GM12878 (cell line): Measurements from ENCODE around the gene TMPRSS7. TPM values are rescaled to one million over a fixed set of nuclear protein-coding genes. Genes with fewer than 3 reads are reported as not detected.

ENCODE experiments used
- ATAC-seq: fragments of 200-7000 bp; cut with Tn5 transposase; 3 replicates; pipeline ENCODE4 v1.9.1; 2020; ENCODE audit warnings: mild to moderate bottlenecking, moderate library complexity
- BruUV-seq: library from RNA; stranded (reverse); fragments of 400-500 nt; replicated peaks from 2 replicates; lab custom pipeline; 2021; lab: Mats Ljungman, UMichigan
- CTCF ChIA-PET: fragments of 300-600 bp; sonication (Branson Sonifier 250); formaldehyde crosslinking; extraction: SDS; loops from one replicate; lab custom pipeline; 2021; ENCODE audit warnings: inconsistent platforms; lab: Yijun Ruan, JAX
- POLR2A ChIA-PET: fragments of 350-600 bp; formaldehyde crosslinking; extraction: SDS; loops from one replicate; lab custom pipeline; 2021; ENCODE audit warnings: inconsistent platforms; lab: Charles Lee
- RAD21 ChIA-PET: fragments of 300-600 bp; sonication (Branson Sonifier 250); formaldehyde crosslinking; loops from one replicate; lab custom pipeline; 2023; ENCODE audit warnings: antibody characterized with exemption; ENCODE audit not compliant: unreplicated experiment; lab: Charles Lee
- SMC1A ChIA-PET: fragments of 300-600 bp; sonication (Branson Sonifier 250); formaldehyde crosslinking; loops from one replicate; lab custom pipeline; 2023; ENCODE audit not compliant: unreplicated experiment, uncharacterized antibody; lab: Charles Lee
- DNase-seq: peaks from one replicate; pipeline ENCODE4 v3.0.0-alpha.2; 2011; ENCODE audit warnings: low read depth, low spot score
- FAIRE-seq: peaks from 3 replicates; lab custom pipeline; 2011; peaks lifted over from hg19 to GRCh38; lab: Jason Lieb, UNC
- H2AFZ ChIP-seq: 2 replicates; pipeline ENCODE4 v1.6.0; 2011; ENCODE audit warnings: low read depth, low read length, control low read depth; ENCODE audit not compliant: control insufficient read depth
- H3K27ac ChIP-seq: 2 replicates; pipeline ENCODE4 v1.5.1; 2011; ENCODE audit warnings: control low read depth; ENCODE audit not compliant: control insufficient read depth, insufficient read depth
- H3K27me3 ChIP-seq, 2 experiments: replicated peaks in 1 of 2; 2 replicates each; pipeline versions ENCODE4 v1.6.0 to v1.6.1; 2011; ENCODE audit warnings: low read length in 1 of 2; ENCODE audit not compliant: control insufficient read depth in 2 of 2, insufficient read depth in 2 of 2
- H3K36me3 ChIP-seq, 2 experiments: 2 replicates each; pipeline ENCODE4 v1.5.1; 2011; ENCODE audit warnings: low read length in 1 of 2; ENCODE audit not compliant: control insufficient read depth in 2 of 2, insufficient read depth in 2 of 2
- H3K4me1 ChIP-seq: 2 replicates; pipeline ENCODE4 v1.6.1; 2011; ENCODE audit warnings: mild to moderate bottlenecking, low read length, moderate library complexity, mixed read lengths; ENCODE audit not compliant: control insufficient read depth, insufficient read depth
- H3K4me2 ChIP-seq: 2 replicates; pipeline ENCODE4 v1.6.0; 2011; ENCODE audit warnings: control low read depth; ENCODE audit not compliant: control insufficient read depth, insufficient read depth
- H3K4me3 ChIP-seq: fragments of 200-600 bp; sonication (generic); 2 replicates; pipeline ENCODE4 v1.5.1; 2016
- H3K79me2 ChIP-seq: 2 replicates; pipeline ENCODE4 v1.6.0; 2011; ENCODE audit warnings: low read length; ENCODE audit not compliant: control insufficient read depth, insufficient read depth
- H3K9ac ChIP-seq: 2 replicates; pipeline ENCODE4 v1.8.0; 2011; ENCODE audit warnings: low read length, control low read depth, mixed read lengths; ENCODE audit not compliant: control insufficient read depth, insufficient read depth
- H3K9me3 ChIP-seq: replicated peaks from 3 replicates; pipeline ENCODE4 v1.5.1; 2011; ENCODE audit warnings: mild to moderate bottlenecking, low read length; ENCODE audit not compliant: control insufficient read depth, insufficient read depth
- H4K20me1 ChIP-seq: 2 replicates; pipeline ENCODE4 v1.6.0; 2011; ENCODE audit not compliant: control insufficient read depth, insufficient read depth
- ASH2L ChIP-seq: fragments of 300-600, 200-600 bp; sonication (generic); IDR thresholded peaks from 2 replicates; pipeline ENCODE4 v1.6.1; 2017; ENCODE audit warnings: low read depth, mild to moderate bottlenecking, borderline replicate concordance
- CREB1 ChIP-seq: IDR thresholded peaks from 2 replicates; pipeline ENCODE4 v1.6.1; 2012; ENCODE audit warnings: low read depth, mild to moderate bottlenecking, inconsistent platforms
- DPF2 ChIP-seq: fragments of 450-650 bp; IDR thresholded peaks from 2 replicates; pipeline ENCODE4 v1.6.1; 2017; ENCODE audit warnings: mild to moderate bottlenecking
- HDAC2 ChIP-seq: fragments of 200-600 bp; sonication (generic); IDR thresholded peaks from 2 replicates; pipeline ENCODE4 v1.6.1; 2017
- MEF2A ChIP-seq: IDR thresholded peaks from 2 replicates; pipeline ENCODE4 v1.6.1; 2011; ENCODE audit warnings: low read depth, mild to moderate bottlenecking, low read length, moderate library complexity; ENCODE audit not compliant: insufficient read depth
- MEF2B ChIP-seq: fragments of 450-650 bp; IDR thresholded peaks from 2 replicates; pipeline ENCODE4 v1.6.1; 2018; ENCODE audit warnings: mild to moderate bottlenecking, moderate library complexity; ENCODE audit not compliant: partially characterized antibody, poor library complexity, severe bottlenecking
- PAX5 ChIP-seq: IDR thresholded peaks from 2 replicates; pipeline ENCODE4 v1.6.1; 2011; ENCODE audit warnings: low read depth, low read length, borderline replicate concordance
- RBBP5 ChIP-seq: fragments of 200-600 bp; sonication (generic); conservative IDR thresholded peaks from 2 replicates; pipeline ENCODE4 v1.6.1; 2016
- SMARCA5 ChIP-seq: fragments of 450-650 bp; IDR thresholded peaks from 2 replicates; pipeline ENCODE4 v1.6.1; 2017; ENCODE audit warnings: mild to moderate bottlenecking
- SREBF2 ChIP-seq: IDR thresholded peaks from 2 replicates; pipeline ENCODE4 v1.6.1; 2012; ENCODE audit warnings: mild to moderate bottlenecking, low read length
- STAT3 ChIP-seq: IDR thresholded peaks from 2 replicates; pipeline ENCODE4 v1.6.1; 2011; ENCODE audit warnings: low read depth, low read length, improper control_type of control experiment
- TCF12 ChIP-seq: IDR thresholded peaks from 2 replicates; pipeline ENCODE4 v1.6.1; 2011; ENCODE audit warnings: low read depth, mild to moderate bottlenecking, low read length
- TCF3 ChIP-seq: IDR thresholded peaks from 2 replicates; pipeline ENCODE4 v1.6.1; 2012; ENCODE audit warnings: low read depth, mild to moderate bottlenecking, low read length, borderline replicate concordance; ENCODE audit not compliant: insufficient read depth
- ZNF622 ChIP-seq: fragments of 450-650 bp; IDR thresholded peaks from 2 replicates; pipeline ENCODE4 v1.6.1; 2017; ENCODE audit warnings: mild to moderate bottlenecking, inconsistent platforms
- WGBS: methylation state at CpG from one replicate; pipeline ENCODE4 v1.1.6; 2016; ENCODE audit warnings: low lambda C conversion rate; ENCODE audit not compliant: insufficient replicate concordance, insufficient coverage; ENCODE audit errors: missing lambda C conversion rate; 5-methylcytosine and 5-hydroxymethylcytosine counted together
- in situ Hi-C: fragments of 300-500 bp; cut with MboI; formaldehyde crosslinking; loops from 9 replicates; pipeline ENCODE4 v1.14.3; 2018; ENCODE audit warnings: mixed read lengths
- intact Hi-C: fragments of 100-400 bp; cut with micrococcal nuclease; formaldehyde crosslinking; loops from one replicate; pipeline ENCODE4 v1.14.2; 2022; ENCODE audit not compliant: unreplicated experiment
- polyA plus RNA-seq, 11 experiments: library from polyadenylated mRNA; depleted of rRNA in 4 of 11; unstranded in 6 of 11; stranded (reverse) in 5 of 11; fragments of >200 nt; fragmentation: Nextera tagmentation in 4 of 11; fragmentation: Illumina TruSeq in 1 of 11; extraction: Ambion mirVana in 4 of 11; extraction: Trizol in 1 of 11; gene quantifications; 1 replicate in 1 of 11; 2 replicates in 10 of 11; pipeline versions ENCODE4 v1.2.1 to v1.2.3, GENCODE V29; 2011 to 2016; ENCODE audit warnings: inconsistent platforms in 2 of 11, missing spikeins in 2 of 11, low read depth in 1 of 11
- total RNA-seq, 4 experiments: library from RNA; depleted of rRNA in 3 of 4; stranded (reverse); fragments of >200 nt in 3 of 4; fragmentation: Illumina TruSeq in 1 of 4; extraction: Trizol in 1 of 4; gene quantifications; 2 replicates each; pipeline versions ENCODE4 v1.2.1 to v1.2.3, GENCODE V29; 2013 to 2021
- TF ChIP-seq, protein P1 (sequence below): fragments of 450-650 bp; IDR thresholded peaks from 2 replicates; pipeline ENCODE4 v1.6.1; 2016; ENCODE audit warnings: mild to moderate bottlenecking

The TMPRSS7 gene
- total and polyA plus RNA-seq, 10 of the 15 experiments (the other 5 are each of a cell fraction or from before 2014, with no cell fraction given) = 0.03 TPM; not detected in 9

DNA sequence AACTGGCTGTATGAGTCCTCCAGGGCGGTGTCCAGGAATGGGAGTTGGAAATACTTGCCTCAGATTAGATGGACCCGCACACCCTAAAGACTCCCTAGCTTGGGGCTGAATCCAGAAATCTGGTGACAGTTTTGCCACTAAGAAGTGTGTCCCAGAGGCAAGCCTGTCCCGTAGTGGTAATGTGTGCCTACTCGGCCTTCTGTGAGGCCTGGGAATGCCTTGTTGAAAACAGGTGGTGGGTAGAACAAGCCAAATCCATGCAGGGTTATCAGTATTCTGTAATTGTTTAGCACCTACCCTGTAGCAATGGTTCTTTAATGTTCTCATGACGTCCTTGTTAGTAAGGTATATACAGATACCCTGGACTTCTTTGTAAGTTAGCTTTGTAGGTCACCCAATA lies 53.2 kb downstream of the TMPRSS7 start (continued):
- TF ChIP-seq CREB1 = no peak
- no peak for TF ChIP-seq SMARCA5
- no peak for TF ChIP-seq MEF2A

DNA sequence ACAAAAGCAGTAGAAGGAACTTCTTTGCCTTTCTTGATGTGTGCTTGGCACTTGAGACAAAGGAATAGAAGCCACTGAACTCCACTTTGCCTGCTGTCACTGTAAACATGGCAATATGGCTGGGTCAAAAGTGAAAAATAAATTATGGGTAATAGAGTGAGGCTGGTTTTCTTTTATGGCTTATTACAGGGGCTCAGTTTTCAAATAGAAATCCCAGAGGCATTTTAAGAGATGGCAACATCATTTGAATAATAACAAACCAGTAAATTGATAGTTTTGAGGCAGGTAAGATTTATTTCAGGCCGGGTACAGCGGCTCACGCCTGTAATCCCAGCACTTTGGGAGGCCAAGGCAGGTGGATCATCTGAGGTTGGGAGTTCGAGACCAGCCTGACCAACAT lies 54.4 kb downstream of the TMPRSS7 start:
- CTCF ChIA-PET = interaction anchor here (1.1 kb wide), 1 partner anchor 204 kb away, joined by 3 read pairs; no protein-coding TSS in a partner anchor
- no peaks in the 10 kb centered on the region for H4K20me1 ChIP-seq
- H3K4me2 ChIP-seq = no peak overlapping the region
- no peak overlapping the region for H2AFZ ChIP-seq
- no peak overlapping the region for H3K27ac ChIP-seq
- H3K36me3 ChIP-seq = no peaks in the 10 kb centered on the region
- peaks cover 7 to 13% of the 10 kb centered on the region in 2 experiments for H3K27me3 ChIP-seq
- H3K9me3 ChIP-seq = no peaks in the 10 kb centered on the region
- TF ChIP-seq PAX5 (no peak), TCF12 (no peak), STAT3 (no peak), ZNF622 (no peak), TCF3 (no peak), DPF2 (no peak), SREBF2 (no peak), HDAC2 (no peak), ASH2L (no peak), RBBP5 (no peak), MEF2B (no peak)
- TF ChIP-seq, protein P1, sequence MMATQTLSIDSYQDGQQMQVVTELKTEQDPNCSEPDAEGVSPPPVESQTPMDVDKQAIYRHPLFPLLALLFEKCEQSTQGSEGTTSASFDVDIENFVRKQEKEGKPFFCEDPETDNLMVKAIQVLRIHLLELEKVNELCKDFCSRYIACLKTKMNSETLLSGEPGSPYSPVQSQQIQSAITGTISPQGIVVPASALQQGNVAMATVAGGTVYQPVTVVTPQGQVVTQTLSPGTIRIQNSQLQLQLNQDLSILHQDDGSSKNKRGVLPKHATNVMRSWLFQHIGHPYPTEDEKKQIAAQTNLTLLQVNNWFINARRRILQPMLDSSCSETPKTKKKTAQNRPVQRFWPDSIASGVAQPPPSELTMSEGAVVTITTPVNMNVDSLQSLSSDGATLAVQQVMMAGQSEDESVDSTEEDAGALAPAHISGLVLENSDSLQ = no peak
- peaks cover 11% of the 10 kb centered on the region for H3K4me1 ChIP-seq
- SMC1A ChIA-PET = interaction anchor here (1.2 kb wide), 1 partner anchor 45 kb away, joined by 3 read pairs; no protein-coding TSS in a partner anchor
- no peak for DNase-seq
- no peak overlapping the region for H3K4me3 ChIP-seq
- WGBS = 73% methylated on average over 4 of the region's 4 CpGs
- no peak for ATAC-seq
- H3K79me2 ChIP-seq = no peaks in the 10 kb centered on the region
- POLR2A ChIA-PET = no interaction called here
- RAD21 ChIA-PET = interaction anchor here (1.6 kb wide), 1 partner anchor 76 kb away, joined by 5 read pairs; no protein-coding TSS in a partner anchor
- no peak for FAIRE-seq
- no peak overlapping the region for H3K9ac ChIP-seq
- in situ Hi-C loops (no loop called here), intact Hi-C loops (no loop called here)
- BruUV-seq = no TSS peak
